ENCODE data around the gene DCK. TPM values are rescaled to one million over a fixed set of nuclear protein-coding genes. Genes with fewer than 3 reads are reported as not detected.
A peak's percentile ranks its signal among the peaks of the same experiment; 100 is the strongest.

DCK gene
- total RNA-seq, 1 experiment from 2014 or later = 13.7 TPM

- Histone ChIP-seq H3K23me2 (ENCODE audit: insufficient read length, low read depth, low read length, poor library complexity, severe bottlenecking) (no peaks in the 10 kb centered on the region), H3K9me3 (ENCODE audit: control insufficient read depth, low read depth, low read length) (no peaks in the 10 kb centered on the region), H3K27ac (ENCODE audit: insufficient read length, low read depth, low read length) (no peak overlapping the region), H2AFZ (ENCODE audit: low read length) (no peak overlapping the region), H3K18ac (ENCODE audit: insufficient read length, low read depth, low read length) (no peak overlapping the region), H2BK5ac (ENCODE audit: insufficient read length, low read length) (no peak overlapping the region), H3K27me3 (ENCODE audit: insufficient read depth, low read length) (no peaks in the 10 kb centered on the region), H3K4me1 (ENCODE audit: insufficient read depth, low read length) (no peaks in the 10 kb centered on the region), H2BK15ac (ENCODE audit: low read depth, low read length) (no peak overlapping the region), H2BK12ac (ENCODE audit: insufficient read length, low read depth, low read length) (no peak overlapping the region), H3K56ac (ENCODE audit: insufficient read length, low read depth, low read length) (no peak overlapping the region), H3K23ac (ENCODE audit: insufficient read length, low read depth, low read length) (no peak overlapping the region), H4K91ac (ENCODE audit: insufficient read length, low read depth, low read length) (no peak overlapping the region), H3K79me2 (ENCODE audit: insufficient read depth, low read length) (no peaks in the 10 kb centered on the region; the same call in 1 of the 2 replicates), H2BK20ac (ENCODE audit: low read depth, low read length, poor library complexity, severe bottlenecking) (no peak overlapping the region), H3K4ac (ENCODE audit: low read depth, low read length) (no peak overlapping the region), H3K79me1 (ENCODE audit: insufficient read depth, low read depth, low read length, poor library complexity, severe bottlenecking) (peaks cover 5% of the 10 kb centered on the region), H3K14ac (ENCODE audit: insufficient read depth, low read length) (no peak overlapping the region), H4K8ac (replicated peaks; ENCODE audit: insufficient read length, low read depth, low read length) (no peak overlapping the region), H3K9ac (ENCODE audit: extremely low read depth, insufficient read length, low read length) (no peak overlapping the region), H4K20me1 (ENCODE audit: control insufficient read depth, insufficient read depth, insufficient read length) (no peaks in the 10 kb centered on the region), H2AK5ac (ENCODE audit: insufficient read length, low read length) (no peak overlapping the region), H4K5ac (ENCODE audit: insufficient read length, low read depth, low read length) (no peak overlapping the region), H2BK120ac (ENCODE audit: low read depth, low read length, poor library complexity, severe bottlenecking) (no peak overlapping the region), H3K4me2 (ENCODE audit: insufficient read depth, insufficient read length, low read length) (no peak overlapping the region), H3T11ph (ENCODE audit: low read length) (no peak overlapping the region)
- Mint-ChIP-seq H3K9me3 (peaks cover 22 to 25% of the 10 kb centered on the region in 2 experiments), H3K4me3 (no peak overlapping the region), H3K36me3 (ENCODE audit: insufficient read depth in 1 of 3, low read depth in 3 of 3) (peaks cover 36 to 40% (median 37%) of the 10 kb centered on the region in 3 experiments), H3K27me3 (ENCODE audit: low read depth) (no peaks in the 10 kb centered on the region), H3K4me1 (peaks cover 10 to 11% of the 10 kb centered on the region in 2 experiments), H3K27ac (no peak overlapping the region)
- WGBS (ENCODE audit: extremely low coverage, insufficient read length, low lambda C conversion rate) = no CpG with 5 or more reads among the region's 3 CpGs
- DNase-seq = no peak
- TF ChIP-seq CTCF (conservative IDR thresholded peaks at IDR 0.05) = peak; percentile 82
Measured at GRCh38 chr4:71009890-71010588, 16.6 kb downstream of the DCK start.

Measured in H9 (cell line).